OCI-LY3 (cell line): Measurements from ENCODE around the gene RAPGEFL1.

ENCODE experiments used
- H2AFZ ChIP-seq: fragments of 200-600, 300-600 bp; shearing (Covaris generic); 2 replicates; pipeline ENCODE4 v1.6.0; 2014; ENCODE audit warnings: antibody characterized with exemption, low read depth, low read length
- H3K27ac ChIP-seq: fragments of 200-600, 300-600 bp; sonication (generic); 2 replicates; pipeline ENCODE4 v1.5.1; 2014; ENCODE audit warnings: mild to moderate bottlenecking, low read length, moderate library complexity, mixed read lengths
- H3K27me3 ChIP-seq: fragments of 200-600, 300-600 bp; sonication (generic); 2 replicates; pipeline ENCODE4 v1.6.1; 2014; ENCODE audit warnings: low read depth, low read length, mixed read lengths
- H3K36me3 ChIP-seq: fragments of 200-600, 300-600 bp; sonication (generic); replicated peaks from 2 replicates; pipeline ENCODE3; 2014; ENCODE audit warnings: low read depth, low read length, mixed read lengths
- H3K4me1 ChIP-seq: fragments of 300-600, 200-600 bp; sonication (generic); 2 replicates; pipeline ENCODE4 v1.6.1; 2014; ENCODE audit warnings: low read length, mixed read lengths
- H3K4me2 ChIP-seq: fragments of 200-600, 300-600 bp; sonication (generic); 2 replicates; pipeline ENCODE4 v1.6.1; 2014; ENCODE audit warnings: low read length, mixed read lengths
- H3K4me3 ChIP-seq: fragments of 300-600, 200-600 bp; sonication (generic); 2 replicates; pipeline ENCODE4 v1.5.1; 2014; ENCODE audit warnings: antibody characterized with exemption, mild to moderate bottlenecking, low read length, moderate library complexity
- H3K79me2 ChIP-seq: fragments of 300-600, 200-600 bp; shearing (Covaris generic); 2 replicates; pipeline ENCODE4 v1.6.1; 2014; ENCODE audit warnings: mild to moderate bottlenecking, low read length, mixed read lengths
- H3K9ac ChIP-seq: fragments of 300-600, 200-600 bp; shearing (Covaris generic); 2 replicates; pipeline ENCODE4 v1.6.0; 2014; ENCODE audit warnings: mild to moderate bottlenecking, low read length, moderate library complexity
- H3K9me3 ChIP-seq: fragments of 200-600, 300-600 bp; shearing (Covaris generic); 2 replicates; pipeline ENCODE4 v1.6.1; 2014; ENCODE audit warnings: low read length, mixed read lengths; ENCODE audit not compliant: insufficient read depth
- H4K20me1 ChIP-seq: fragments of 200-600, 300-600 bp; sonication (generic); 2 replicates; pipeline ENCODE4 v1.6.1; 2016; ENCODE audit warnings: low read length, mixed read lengths; ENCODE audit not compliant: insufficient read depth
- CTCF ChIP-seq: fragments of 200-600, 300-600 bp; sonication (generic); IDR thresholded peaks from 2 replicates; pipeline ENCODE4 v1.5.1; 2014; ENCODE audit warnings: antibody characterized with exemption, low read length, low read depth
- EZH2phosphoT487 ChIP-seq: fragments of 200-600 bp; shearing (Covaris generic); IDR thresholded peaks from 2 replicates; pipeline ENCODE4 v1.6.1; 2018; ENCODE audit warnings: antibody characterized with exemption, mixed run types, low read depth

The RAPGEFL1 gene

DNA sequence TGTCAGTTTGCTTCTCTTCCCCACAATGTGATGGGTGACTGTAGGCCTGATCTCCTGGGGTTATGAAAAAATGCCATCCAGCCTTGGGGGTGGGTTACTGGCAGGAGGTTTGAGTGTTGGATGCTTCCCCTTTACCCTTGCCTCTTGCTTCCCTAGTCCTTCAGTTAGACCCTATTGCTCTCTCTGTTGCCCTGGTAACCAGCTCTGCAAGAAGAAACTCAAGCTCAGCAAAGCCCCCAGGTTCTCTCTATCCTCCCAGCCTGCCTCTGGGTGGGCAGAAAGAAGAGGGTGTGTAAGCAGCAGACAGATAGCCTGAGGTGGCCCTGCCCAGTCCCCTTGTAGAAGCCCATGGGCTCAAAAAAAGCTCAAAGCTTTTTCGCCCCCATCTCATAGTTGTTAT lies 2.8 kb upstream of the RAPGEFL1 start:
- no peak overlapping the region for H3K9ac ChIP-seq
- peaks cover 34% of the 10 kb centered on the region for H3K36me3 ChIP-seq
- H3K4me2 ChIP-seq: no peak overlapping the region
- no peaks in the 10 kb centered on the region for H3K9me3 ChIP-seq
- no peak overlapping the region for H3K4me3 ChIP-seq
- H3K4me1 ChIP-seq: peaks cover 4% of the 10 kb centered on the region; the same call in 1 of the 2 replicates
- no peak overlapping the region for H3K27ac ChIP-seq
- H2AFZ ChIP-seq: no peak overlapping the region
- H3K79me2 ChIP-seq: no peaks in the 10 kb centered on the region
- H3K27me3 ChIP-seq: no peaks in the 10 kb centered on the region
- no peak for TF ChIP-seq EZH2phosphoT487
- TF ChIP-seq CTCF: no peak
- no peaks in the 10 kb centered on the region for H4K20me1 ChIP-seq

GRCh38 chr17:40175928-40176753 lies 1.1 kb upstream of the RAPGEFL1 start:
- Histone ChIP-seq H4K20me1 (no peaks in the 10 kb centered on the region), H3K4me2 (no peak overlapping the region), H3K9ac (no peak overlapping the region), H3K79me2 (no peaks in the 10 kb centered on the region), H3K4me3 (no peak overlapping the region), H2AFZ (no peak overlapping the region), H3K9me3 (no peaks in the 10 kb centered on the region), H3K36me3 (peaks cover 22% of the 10 kb centered on the region), H3K27me3 (no peaks in the 10 kb centered on the region), H3K27ac (no peak overlapping the region), H3K4me1 (peaks cover 9% of the 10 kb centered on the region; the same call in 1 of the 2 replicates)
- no peak for TF ChIP-seq CTCF
- TF ChIP-seq EZH2phosphoT487: no peak

DNA sequence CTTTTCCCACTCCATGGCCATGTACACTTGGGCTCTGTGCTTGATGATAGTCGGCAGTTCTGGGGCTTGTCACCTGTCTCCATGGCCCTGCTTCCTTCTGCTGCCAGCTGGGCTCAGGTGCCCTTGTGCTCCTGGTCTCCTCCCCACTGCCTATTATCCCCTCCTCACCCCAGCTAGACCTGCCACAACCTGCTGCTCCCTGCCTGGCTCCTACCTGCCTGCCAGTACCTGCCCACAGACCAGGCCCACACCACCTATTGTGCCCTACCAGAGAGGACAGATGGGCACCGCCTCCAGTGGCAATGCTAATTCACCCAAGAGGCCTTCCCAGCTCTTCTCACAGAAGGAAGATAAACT lies 538 bp upstream of the RAPGEFL1 start:
- H2AFZ ChIP-seq: no peak overlapping the region
- no peaks in the 10 kb centered on the region for H3K27me3 ChIP-seq
- peaks cover 16% of the 10 kb centered on the region for H3K36me3 ChIP-seq
- no peaks in the 10 kb centered on the region for H3K9me3 ChIP-seq
- no peak overlapping the region for H3K4me3 ChIP-seq
- H3K4me2 ChIP-seq: peak overlapping the region; percentile 48
- TF ChIP-seq EZH2phosphoT487: no peak
- no peak for TF ChIP-seq CTCF
- H3K27ac ChIP-seq: no peak overlapping the region
- H3K4me1 ChIP-seq: peaks cover 9% of the 10 kb centered on the region; the same call in 1 of the 2 replicates
- H3K79me2 ChIP-seq: no peaks in the 10 kb centered on the region
- no peak overlapping the region for H3K9ac ChIP-seq
- H4K20me1 ChIP-seq: no peaks in the 10 kb centered on the region

- Histone ChIP-seq H3K79me2 (no peaks in the 10 kb centered on the region), H3K9ac (no peak overlapping the region), H3K9me3 (no peaks in the 10 kb centered on the region), H3K4me1 (peaks cover 9% of the 10 kb centered on the region; the same call in 1 of the 2 replicates), H3K27ac (no peak overlapping the region), H3K27me3 (no peaks in the 10 kb centered on the region), H3K4me3 (no peak overlapping the region), H4K20me1 (no peaks in the 10 kb centered on the region), H2AFZ (no peak overlapping the region), H3K4me2 (no peak overlapping the region), H3K36me3 (peaks cover 11% of the 10 kb centered on the region)
- TF ChIP-seq CTCF (no peak), EZH2phosphoT487 (no peak)
Observed at GRCh38 chr17:40178021-40178601, 841 bp downstream of the RAPGEFL1 start.
